Stimulated activated CD8-positive, alpha-beta memory T cell treated with anti-CD3 and anti-CD28 coated beads, Interleukin-7, amount 100 ng/mL, for 4 hours (primary cell): ENCODE measurements around the gene TBCE.

Experiments
- DNase-seq, 2 donors: peaks; one replicate each; pipeline ENCODE4 v3.0.0-alpha.2; 2020; ENCODE audit warnings: low read depth in 2 of 2

Gene TBCE

DNA sequence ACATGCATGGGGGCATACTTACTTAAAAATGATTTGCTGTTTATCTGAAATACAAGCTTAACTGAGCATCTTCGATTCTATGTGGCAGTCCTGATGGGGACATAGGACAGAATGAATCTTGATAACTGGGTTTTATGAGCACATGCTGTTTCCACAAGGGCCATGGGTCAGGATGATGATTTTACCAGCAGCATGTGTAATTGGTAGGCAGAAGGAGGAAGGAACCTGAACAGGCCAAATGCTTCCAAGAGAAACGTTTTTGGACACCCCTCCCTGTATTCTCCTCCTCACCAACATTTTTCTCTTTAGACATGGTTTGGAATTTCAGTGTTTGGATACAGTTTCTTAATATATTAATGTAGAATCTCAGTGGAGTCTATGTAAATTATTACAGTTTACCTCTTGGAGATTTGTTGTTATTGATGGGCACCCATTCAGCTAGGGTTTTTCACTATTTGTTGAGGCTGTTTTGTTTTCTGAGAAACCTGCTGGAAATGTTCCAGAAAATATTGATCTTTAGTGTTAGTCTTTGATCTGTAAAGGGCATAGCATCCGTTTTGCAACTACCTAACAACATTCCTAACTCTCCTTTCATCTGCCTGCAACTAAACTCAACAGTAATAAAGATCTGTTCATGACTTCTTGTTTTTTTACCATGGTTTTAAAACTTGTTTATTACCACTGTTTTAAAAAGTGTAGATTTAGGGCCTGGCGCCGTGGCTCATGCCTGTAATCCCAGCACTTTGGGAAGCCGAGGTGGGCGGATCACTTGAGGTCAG lies 42.0 kb downstream of the TBCE start:
- DNase-seq, result no peak

GRCh38 chr1:235410467-235410866 lies 43.2 kb downstream of the TBCE start:
- DNase-seq, result no peak

DNA sequence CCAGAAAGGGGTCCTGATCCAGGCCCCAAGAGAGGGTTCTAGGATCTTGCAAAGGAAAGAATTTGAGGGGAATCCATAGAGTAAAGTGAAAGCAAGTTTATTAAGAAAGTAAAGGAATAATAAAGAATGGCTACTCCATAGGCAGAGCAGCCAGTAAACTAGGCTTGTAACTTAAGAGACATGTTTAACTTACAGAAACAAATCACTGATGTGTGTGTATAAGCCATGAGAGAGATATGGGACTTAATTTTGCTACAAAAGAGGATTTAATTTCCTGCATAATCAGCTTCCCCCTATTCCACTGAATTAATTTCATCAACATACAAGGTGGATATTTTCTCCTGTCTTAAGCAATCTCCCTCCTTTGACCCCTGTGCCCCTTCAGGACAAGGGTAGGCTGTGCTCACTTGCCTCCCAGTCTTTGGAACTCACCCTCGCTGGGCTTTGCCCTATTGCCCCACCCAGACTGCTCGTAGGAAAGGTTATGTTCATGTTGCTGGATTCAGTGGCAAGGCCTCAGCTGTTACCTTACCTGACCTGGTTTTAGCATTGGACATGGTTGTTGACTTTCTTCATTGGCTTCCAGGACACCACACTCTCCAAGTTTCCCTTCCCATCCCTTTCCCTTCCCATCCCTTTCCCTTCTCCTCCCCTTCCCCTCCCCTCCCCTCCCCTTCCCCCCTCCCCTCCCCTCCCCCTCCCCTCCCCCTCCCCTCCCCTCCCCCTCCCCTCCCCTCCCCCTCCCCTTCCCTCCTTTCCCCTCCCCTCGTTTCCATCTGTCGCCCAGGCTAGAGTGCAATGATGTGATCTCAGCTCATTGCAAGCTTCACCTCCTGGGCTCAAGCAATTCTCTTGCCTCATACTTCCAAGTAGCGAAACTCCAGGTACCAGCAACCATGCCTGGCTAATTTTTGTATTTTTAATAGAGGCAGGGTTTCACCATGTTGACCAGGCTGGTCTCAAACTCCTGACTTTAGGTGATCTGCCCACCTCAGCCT lies 44.6 kb downstream of the TBCE start:
- DNase-seq, result no peak

DNA sequence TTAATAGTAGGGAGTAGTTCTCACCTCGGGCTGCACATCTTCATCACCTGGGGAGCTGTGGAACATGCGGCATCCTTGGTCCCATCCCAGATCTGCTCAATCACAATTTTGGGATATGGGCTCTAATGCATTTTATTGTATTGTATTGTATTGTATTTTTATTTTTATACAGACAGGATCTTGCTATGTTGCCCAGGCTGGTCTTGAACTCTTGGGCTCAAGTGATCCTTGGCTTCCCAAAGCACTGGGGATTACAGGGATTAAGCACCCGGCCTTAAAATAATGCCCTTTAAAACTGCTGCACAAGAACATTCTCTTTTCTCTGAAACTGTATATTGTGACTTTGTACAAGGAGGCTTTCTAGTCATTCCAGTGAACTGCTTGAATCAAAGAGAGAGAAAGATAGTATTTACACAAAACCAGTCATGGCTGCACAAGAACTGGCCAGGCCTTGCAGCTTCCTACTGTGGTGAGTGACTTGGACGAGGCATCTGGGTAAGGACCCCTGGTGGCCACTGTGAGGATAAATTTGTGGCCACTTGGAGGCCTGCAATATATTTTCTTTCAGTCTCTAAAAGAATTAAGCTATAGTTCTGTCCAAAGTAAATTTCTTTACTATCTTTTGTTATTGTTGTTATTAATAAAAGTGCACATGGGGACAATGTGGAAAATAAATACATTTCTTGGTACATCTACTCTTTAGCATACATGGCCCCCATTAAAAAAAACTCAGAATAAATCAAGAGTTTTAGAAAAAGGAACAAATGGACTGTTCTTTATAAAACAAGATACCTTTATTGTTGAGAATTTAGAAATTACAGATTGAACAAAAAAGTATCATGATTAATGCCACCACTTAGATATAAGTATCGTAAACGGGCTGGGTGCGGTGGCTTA lies 48.0 kb downstream of the TBCE start:
- peak; percentile 38 to 40 for DNase-seq

- no peak for DNase-seq
These were observed 49.4 kb downstream of the TBCE start for GRCh38 chr1:235416662-235417049.

DNA sequence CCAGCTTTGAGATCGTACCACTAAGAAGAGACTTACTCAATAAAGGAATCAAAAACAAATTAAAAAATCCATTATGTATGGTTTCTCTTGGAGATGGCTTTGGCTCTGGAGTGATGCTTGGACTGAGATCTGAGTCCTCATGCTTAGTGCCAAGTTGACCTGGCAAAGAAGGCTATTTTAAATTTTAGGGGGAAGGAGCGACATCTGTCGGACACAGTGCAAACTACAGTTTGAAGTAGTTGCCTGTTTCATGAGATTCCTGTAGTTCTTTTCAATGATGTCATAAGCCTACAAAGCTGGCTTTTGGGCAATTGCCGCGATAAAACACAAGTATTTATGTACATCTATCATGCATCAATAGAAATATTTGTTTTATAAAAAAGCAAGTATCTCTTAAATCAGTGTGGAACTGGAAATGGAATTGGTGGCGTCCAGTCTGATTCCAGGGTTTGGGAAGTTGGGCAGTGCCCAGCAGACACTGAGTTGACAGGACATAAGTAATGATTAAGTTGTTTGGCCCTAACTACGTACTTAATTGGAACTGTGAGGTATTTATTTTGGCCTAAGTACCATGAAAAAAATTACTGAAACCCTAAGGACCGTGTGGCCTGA lies 50.0 kb downstream of the TBCE start:
- DNase-seq, result peak; percentile 8 to 24

GRCh38 chr1:235421751-235422150 lies 54.5 kb downstream of the TBCE start:
- no peak for DNase-seq

DNA sequence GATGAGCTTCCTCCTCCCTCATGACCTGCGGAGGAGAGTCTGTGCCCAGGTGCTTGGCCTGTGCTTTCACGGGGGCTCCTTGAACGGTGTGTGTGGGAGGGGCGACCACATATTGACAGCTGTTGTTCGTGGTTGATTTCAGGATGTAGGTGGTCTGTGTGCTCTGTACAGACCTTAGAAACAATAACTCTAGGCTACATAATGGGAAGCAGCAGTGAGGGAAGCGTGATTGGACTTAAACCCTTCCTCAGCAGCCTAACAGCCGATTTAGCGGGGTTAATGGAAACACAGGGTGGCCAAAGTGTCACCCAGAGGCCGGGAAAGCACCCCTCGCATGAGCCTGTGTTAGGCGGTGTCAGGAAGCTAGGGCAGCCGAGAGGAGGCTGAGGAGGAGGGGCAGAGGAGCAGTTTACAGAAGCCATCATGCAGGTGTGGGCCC lies 56.0 kb downstream of the TBCE start:
- peak; percentile 3 to 15 for DNase-seq

- DNase-seq, result no peak
These were observed 56.9 kb downstream of the TBCE start for GRCh38 chr1:235424092-235424491.

DNA sequence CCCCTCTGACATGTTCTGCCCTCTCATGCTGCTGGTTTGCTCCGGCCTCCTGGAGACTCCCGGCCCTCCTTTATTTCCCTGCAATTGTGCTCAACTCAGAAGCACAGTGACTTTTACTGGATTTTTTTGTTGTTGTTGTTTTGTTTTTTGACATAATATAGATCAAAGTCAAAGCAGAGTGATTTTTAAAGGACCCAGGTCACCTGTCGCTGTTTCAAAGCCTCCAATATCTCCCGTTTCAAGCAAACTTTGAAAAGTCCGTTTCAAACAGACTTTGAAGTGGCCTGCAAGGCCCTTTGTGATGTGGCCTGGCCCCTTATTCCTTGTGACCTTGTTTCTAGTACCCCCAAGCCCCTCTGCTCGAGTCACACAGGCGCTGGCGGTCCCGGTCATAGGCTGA lies 58.1 kb downstream of the TBCE start:
- DNase-seq, result no peak

DNA sequence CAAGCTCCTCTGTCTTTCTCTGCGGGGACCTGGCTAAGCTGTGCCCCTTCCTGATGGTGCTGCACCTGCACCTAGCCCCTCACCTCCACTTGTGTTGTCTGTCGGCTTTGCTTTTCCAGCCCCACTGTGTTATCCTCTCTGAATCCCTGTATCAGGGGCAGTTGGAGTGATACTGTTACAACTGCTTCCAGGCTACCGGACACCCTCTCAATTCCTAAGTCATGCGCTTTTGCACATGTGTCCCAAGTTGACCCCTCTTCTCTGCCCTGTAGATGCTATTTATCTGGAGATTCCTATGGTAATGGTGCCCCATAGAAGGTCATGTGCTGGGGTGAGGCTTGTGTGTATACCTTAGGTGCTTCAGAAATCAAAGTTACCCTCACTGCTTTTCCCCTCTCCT lies 58.9 kb downstream of the TBCE start:
- DNase-seq, result no peak

DNA sequence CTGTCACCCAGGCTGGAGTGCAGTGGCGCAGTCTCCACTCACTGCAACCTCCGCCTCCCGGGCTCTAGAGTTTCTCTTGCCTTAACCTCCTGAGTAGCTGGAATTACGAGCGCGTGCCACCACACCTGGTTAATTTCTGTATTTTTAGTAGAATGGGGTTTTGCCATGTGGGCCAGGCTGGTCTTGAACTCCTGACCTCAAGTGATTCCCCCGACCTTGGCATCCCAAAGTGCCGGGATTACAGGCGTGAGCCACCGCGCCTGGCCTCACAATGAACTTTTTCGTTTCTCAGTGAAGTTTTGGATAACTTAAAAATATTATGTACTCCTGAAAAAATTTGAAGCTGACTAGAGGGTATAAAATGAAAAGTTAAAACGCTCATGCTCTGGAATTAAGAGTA lies 59.5 kb downstream of the TBCE start:
- no peak for DNase-seq

DNA sequence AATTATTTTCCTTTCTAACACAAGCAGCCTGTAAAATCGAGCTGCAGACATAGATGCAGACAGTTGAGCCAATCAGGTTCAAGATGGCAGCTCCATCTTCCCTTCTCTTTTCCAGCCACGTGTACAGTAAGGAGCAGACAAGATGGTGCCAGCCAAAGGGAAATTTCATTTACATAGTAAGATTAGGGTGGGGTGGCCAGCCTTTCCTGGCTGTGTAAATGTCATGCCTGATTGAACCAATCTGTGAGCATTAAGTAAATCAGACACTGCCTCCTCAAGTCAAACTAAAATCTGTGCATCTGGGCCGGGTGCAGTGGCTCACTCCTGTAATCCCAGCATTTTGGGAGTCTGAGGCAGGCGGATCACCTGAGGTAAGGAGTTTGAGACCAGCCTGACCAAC lies 60.2 kb downstream of the TBCE start:
- no peak for DNase-seq

DNA sequence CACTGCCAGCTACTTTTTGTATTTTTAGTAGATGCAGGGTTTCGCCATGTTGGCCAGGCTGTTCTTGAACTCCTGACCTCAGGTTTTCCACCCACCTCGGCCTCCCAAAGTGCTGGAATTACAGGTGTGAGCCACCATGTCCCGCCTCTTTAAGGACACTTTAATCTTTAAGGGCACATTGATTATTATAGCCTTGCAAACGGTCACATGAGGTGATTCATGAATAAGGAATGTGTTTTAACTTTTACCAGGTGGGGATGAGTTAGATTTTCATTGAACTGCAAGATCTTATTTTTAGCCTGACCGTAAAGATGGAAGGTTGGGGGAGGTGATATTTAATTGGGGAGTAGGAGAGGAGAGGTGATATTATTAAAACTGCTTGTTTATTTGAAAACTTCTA lies 61.9 kb downstream of the TBCE start:
- DNase-seq, result no peak

- no peak for DNase-seq
These were observed 63.8 kb downstream of the TBCE start for GRCh38 chr1:235430991-235431390.

GRCh38 chr1:235434001-235434400 lies 66.8 kb downstream of the TBCE start:
- DNase-seq, result no peak

GRCh38 chr1:235441159-235441685 lies 74.0 kb downstream of the TBCE start:
- DNase-seq, result no peak

DNA sequence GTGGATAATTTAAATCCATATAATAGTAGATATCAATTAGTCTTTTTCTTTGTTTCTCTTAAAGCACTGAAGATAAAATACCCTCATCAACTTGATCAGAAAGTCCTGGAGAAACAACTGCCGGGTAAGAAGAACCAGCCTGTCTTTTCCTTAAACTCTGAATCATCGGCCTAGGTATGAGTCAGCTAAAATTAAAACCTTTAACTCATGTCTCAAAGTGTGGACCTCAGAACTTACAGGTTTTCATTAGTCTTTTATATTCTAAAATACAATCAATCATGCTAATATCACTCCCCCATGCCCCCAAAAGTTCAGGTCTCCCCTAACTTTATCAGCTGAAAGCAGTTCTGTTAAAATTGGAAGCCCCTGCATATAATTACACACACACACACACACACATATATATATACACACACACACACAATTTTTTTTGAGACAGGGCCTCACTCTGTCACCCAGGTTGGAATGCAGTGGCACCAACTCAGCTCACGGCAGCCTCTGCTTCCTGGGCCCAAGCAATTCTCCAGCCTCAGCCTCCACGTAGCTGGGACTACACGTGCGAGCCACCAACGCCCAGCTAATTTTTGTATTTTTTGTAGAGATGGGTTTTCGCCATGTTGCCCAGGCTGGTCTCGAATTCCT lies 75.7 kb downstream of the TBCE start:
- DNase-seq, result no peak

DNA sequence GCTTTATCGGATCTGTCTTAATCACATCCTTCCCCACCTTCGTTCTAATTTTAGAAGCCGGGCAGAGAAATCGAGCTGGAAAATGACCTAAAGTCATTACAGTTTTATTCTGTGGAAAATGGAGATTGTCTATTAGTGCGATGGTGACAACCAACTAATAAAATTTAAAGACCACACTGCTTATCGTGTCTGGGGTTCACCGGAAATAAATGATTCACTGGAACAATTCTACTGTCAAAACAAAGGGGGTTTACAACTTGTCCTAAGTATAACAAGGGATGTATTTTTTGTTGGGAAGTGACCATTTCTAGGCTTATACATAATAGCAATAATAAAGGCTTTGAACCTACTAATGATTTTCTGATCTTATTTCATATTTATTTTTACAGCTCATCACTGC lies 81.4 kb downstream of the TBCE start:
- DNase-seq, result no peak

DNA sequence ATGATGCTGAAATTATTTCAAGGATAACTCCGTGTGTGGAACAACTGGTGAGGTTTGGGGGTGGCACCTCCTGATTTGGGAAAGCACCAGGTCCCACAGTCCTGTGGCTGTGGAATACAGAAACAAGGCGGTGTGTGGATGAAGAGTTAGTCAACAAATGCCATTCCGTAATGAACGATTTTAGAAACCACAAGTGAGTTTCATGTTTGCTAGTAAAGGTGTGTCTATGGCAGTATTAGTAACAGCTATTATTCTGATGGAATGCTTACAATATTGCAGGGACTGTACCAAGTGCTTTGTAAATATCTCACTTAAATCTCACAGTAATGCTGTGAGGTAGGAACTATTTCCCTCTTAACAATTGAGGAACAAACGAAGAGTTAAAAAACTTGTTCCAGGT lies 83.2 kb downstream of the TBCE start:
- no peak for DNase-seq
